Activated CD8-positive, alpha-beta memory T cell treated with anti-CD3 and anti-CD28 coated beads, Interleukin-2, amount 50 U/mL, for 24 hours (primary cell): ENCODE data around the gene STK32B.

Experiments
- DNase-seq: peaks from one replicate; pipeline ENCODE4 v3.0.0-alpha.2; 2020; ENCODE audit errors: extremely low read depth

Gene STK32B

DNA sequence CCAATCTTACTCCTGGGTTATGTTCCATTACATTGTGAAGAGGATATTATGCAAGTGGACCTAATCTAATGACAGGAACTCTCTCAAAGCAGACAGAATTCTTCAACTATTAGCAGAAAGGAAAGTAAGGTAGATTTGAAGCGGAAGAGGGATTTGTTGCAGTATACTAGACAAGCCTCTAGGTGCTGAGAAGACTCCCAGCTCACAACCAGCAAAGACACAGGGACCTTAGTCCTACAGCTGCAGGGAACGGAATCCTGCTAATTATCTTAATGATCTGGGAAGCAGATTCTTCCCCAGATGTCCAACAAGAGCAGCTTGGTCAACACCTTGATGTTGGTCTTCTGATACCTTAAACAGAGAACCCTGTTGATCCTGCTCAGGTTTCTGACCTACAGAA is 73.6 kb downstream of the STK32B start:
- no peak for DNase-seq

- no peak for DNase-seq
Measured at GRCh38 chr4:5125321-5125720, 74.0 kb downstream of the STK32B start.

GRCh38 chr4:5126231-5126630 is 75.0 kb downstream of the STK32B start:
- DNase-seq: no peak

DNA sequence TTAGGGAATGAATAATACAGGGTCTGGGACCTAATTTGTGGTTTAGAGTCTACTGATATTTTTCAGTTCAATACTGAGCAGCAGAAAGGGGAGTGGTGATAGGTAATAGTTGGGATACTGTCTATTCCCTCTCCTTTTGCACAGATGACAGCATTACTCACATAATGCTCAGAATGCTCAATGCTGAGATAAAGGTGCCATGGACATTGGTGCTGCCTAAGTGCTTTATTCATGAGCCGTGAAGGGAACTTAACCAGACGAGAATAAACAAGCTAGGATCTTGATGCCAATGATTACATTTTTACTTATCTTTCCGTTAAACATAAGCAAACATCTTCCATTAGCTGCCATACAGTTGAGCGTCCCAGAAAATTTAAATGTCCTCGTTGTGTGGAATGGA is 75.6 kb downstream of the STK32B start:
- DNase-seq: no peak

GRCh38 chr4:5127556-5127955 is 76.3 kb downstream of the STK32B start:
- DNase-seq: no peak

DNA sequence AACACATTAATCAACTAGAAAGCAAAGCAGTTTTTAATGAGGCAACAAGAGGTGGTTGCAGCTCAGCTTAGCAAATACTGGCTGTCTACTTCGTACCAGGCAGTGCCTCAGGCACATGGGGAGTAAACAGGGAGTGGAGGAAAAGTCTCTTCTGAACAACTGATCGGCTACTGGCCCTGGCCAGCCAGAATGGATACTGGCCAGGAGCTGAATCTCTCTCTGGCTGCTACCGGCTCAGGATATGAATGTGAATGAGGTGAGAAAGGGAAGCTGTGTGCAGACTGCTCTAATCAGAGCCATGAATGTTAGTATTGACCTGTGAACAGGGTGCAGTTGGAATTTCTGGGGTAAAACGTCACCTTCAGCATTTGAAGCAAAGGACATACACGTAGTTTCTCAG is 77.3 kb downstream of the STK32B start:
- DNase-seq: no peak

DNA sequence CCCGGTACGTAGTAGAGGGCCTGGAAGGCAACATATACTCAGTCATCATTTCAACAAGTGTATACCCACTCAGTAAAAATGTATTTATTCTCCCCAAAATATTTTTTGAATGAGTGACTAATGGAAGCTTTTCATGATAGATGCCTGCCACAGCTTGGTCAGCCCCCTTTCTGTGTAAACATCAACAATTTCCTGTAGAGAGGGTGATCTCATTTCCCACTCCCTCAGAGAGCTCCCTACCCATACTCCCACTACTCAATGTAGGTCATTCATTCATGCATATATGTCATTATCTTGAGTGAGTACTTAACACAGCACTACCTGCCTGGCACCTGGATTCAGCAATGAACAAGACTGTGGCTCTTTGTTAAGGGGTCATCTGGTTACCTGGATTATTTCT is 81.9 kb downstream of the STK32B start:
- no peak for DNase-seq

- DNase-seq: no peak
Measured at GRCh38 chr4:5133933-5134594, 82.8 kb downstream of the STK32B start.

GRCh38 chr4:5134620-5135019 is 83.3 kb downstream of the STK32B start:
- no peak for DNase-seq

DNA sequence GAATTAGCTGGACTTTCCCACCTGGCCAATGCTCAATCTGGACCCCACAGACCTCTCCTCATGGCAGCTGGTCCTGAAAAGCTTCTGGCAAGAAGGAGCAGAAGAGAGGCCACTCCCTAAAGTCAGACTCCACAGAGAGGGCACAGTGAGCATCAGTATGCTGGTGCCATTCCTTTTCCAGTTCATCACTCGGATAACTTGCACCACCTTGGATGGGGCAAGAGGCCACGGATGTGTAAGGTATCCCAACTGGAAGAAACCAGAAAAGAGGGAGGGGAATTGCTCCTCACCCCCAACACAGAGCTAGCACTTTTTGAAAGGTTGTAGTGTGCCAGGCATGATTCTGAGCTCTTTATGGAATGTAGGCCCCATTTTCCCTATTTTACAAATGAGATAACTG is 85.9 kb downstream of the STK32B start:
- no peak for DNase-seq

GRCh38 chr4:5137927-5138326 is 86.6 kb downstream of the STK32B start:
- DNase-seq: no peak

- no peak for DNase-seq
Measured at GRCh38 chr4:5138389-5138788, 87.1 kb downstream of the STK32B start.

DNA sequence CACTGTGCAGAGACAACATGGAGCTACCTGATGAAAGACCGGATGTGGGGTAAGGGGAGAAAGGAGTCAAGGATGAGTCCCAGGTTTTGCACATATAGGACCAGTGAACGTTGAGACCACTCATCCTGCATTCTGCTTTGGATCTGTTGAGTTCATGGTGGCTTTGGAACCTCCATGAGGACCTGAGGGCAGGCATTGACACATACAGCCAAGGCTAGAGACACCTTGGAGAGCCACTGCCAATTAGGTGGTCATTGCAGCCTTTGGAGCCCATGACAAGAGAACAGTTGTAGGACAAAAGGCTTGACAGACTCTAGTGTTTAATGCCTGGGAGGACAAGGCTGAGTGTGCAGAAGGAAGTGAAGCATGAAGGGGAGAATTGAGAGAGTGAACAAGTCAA is 87.9 kb downstream of the STK32B start:
- no peak for DNase-seq

- DNase-seq: no peak
Measured at GRCh38 chr4:5141802-5142201, 90.5 kb downstream of the STK32B start.

GRCh38 chr4:5142726-5143125 is 91.4 kb downstream of the STK32B start:
- no peak for DNase-seq

DNA sequence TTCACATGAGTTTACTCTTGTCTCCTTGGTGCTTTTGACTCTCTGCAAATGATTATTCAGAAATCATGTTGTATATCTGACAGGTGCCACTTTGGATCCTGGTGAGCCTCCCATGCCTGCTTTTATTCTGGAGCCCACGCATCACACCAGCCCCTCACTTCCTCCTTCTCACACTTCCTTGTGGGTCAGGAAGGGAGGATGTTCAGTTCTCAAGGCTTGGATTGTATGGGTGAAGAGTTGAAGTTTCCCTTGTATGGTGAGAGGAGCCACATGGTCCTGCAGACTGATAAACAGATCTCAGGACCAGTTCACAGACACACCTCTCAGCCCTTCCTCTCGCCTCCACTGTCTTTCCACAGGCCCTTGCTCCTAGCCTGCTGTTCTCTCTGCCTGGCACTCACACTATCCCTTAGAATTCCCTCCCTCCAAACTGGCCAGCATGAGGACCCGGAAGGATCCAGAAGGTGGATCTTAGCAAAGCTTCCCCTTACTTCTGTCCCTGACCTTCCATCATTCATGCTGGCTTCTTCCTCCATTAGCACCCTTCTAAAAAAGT is 92.1 kb downstream of the STK32B start:
- DNase-seq: no peak

- no peak for DNase-seq
Measured at GRCh38 chr4:5143940-5144339, 92.7 kb downstream of the STK32B start.

GRCh38 chr4:5144384-5144783 is 93.1 kb downstream of the STK32B start:
- no peak for DNase-seq

DNA sequence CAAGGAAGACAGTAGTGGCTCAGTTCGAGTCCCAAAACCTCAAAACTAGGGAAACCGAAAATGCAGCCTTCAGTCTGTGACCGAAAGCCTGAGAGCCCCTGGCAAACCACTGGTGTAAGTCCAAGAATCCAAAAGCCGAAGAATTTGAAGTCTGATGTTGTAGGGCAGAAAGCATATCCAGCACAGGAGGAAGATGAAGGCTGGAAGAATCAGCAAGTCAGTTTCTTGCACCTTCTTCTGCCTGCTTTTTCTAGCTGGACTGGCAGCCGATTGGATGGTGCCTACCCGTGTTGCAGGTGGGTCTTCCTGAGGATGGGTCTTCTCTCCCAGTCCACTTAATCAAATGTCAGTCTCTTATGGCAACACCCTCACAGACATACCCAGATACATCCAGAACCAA is 95.0 kb downstream of the STK32B start:
- no peak for DNase-seq

DNA sequence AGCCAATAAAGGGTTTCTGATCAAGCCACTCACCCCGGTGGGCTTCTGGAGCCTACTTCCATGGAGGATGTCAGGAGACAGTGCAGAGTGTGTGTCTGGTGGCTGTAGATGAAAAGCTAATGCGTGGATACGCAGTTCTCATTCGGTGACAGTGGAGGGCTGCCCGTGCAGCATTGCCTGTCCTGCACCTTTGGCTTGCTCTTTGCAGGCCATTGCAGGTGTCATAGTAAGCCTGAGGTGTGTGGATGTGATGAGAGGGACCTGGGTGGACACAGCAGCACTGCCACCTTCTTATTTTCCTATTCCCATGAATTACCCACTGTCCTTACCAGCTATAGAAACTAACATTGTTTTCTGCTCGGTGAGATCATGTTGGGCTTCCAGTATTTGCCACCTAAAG is 101.2 kb downstream of the STK32B start:
- DNase-seq: no peak

DNA sequence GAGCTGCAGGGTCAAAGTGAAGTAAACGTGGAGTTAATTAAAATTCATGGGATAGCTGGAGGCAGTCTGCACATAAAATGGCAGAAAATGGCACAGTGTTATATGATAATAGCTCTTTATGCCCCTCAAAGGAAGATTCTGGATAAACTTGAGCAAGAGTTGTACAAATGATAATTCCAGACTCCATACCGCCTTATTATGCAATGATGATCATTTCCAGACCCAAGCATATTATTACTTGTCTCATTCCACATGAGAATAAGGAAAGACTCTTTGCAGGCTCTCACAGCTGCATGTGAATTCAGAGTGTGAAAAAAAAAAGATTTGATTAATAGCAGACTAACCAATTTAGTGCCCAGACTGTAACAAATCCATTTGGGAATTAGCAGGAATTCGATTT is 105.4 kb downstream of the STK32B start:
- no peak for DNase-seq

DNA sequence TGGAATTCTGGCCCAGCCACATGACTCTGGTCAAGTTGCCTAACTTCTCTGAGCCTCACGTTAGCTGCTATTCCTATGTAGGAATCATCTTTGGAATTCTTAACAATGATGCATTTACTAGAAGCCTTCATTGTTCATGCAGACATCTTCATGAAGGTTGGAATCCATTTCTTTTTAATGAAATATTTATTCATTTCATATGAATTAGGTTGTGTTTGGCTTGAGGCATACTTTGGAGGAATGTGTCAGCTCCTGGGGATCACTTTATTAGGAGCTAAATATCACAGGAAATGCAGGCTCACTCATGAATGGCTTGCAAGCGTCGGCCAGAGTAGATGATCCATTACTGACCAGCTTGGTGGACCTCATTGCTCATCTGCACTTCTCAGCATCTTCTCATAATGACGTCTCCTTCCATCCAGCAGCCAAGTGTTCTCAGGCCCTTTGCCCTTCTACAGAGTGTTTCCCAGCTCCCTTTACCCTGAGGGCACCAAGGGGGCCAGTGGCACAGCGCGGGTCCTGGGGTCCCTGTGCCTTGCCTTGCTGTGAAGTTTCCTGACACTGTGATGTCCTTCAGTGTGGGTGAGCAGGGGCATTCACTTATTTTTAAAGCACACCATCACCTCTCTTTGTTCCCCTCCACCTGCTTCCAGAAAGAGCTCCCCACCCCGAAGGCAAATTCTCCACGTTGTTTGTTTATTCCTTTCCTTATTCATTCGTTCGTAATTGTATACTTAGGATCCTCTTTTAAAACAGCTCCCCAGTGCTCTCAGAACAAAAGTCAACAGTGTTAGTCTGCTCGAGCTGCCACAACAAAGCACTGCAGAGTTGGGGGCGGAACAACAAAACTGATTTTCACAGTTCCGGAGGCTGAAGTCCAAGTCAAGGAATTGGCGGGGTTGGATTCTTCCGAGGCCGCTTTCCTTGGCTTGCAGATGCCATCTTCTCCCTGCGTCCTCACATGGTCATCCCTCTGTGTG is 106.8 kb downstream of the STK32B start:
- DNase-seq: no peak

DNA sequence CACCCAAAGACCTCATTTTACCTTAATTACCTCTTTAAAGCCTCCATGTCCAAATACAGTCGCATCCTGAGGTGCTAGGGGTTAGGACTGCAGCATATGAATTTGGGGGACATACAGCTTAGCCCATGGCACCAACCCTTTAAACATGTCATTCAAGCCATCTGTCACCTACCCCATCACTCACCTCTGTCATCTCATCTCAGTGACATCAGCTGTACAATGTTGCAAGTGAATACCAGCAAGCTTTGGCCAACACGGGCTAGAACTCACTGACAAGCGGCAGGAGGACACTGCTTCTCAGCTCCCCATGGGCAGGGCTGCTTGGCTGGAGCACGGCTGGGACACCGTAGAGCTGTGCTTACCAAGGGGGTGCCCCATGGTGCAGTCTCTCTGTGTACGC is 107.5 kb downstream of the STK32B start:
- DNase-seq: no peak
